ENCODE measurements around the gene CTNND2.

Gene CTNND2

DNA sequence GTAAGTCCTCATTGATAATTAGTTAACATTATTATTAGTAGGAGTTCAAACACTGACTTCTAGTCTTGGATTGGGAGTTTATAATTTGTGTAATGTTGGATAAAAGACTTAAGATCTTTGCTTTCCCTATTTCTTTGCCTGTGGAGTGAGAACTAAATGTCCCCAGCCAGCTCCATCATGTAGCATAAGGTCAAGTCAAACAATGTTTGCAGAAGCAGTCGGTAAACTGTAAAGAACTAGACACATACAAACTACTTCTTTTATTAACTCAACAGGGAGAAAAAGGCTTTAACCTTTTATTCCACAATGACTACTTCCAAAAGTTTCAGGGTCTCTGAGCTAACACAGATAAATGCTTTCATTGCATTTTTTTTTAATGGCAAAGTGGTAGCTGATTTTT, 192.3 kb downstream of the CTNND2 start:
- no peak overlapping the region for H3K4me3 ChIP-seq (ENCODE audit: low read length)
- no peak overlapping the region for H3K9ac ChIP-seq (ENCODE audit: low read length)
- no peaks in the 10 kb centered on the region for H3K36me3 ChIP-seq (ENCODE audit: control insufficient read depth, insufficient read depth, low read length, severe bottlenecking)
- no peaks in the 10 kb centered on the region for H3K4me1 ChIP-seq (ENCODE audit: control insufficient read depth, insufficient read depth, low read length)
- H3K27me3 ChIP-seq (replicated peaks; ENCODE audit: control insufficient read depth, insufficient read depth, low read length) = no peaks in the 10 kb centered on the region
- H3K9me3 ChIP-seq (ENCODE audit: control insufficient read depth, low read length) = no peaks in the 10 kb centered on the region
- no peak for DNase-seq (ENCODE audit: low read depth)

DNA sequence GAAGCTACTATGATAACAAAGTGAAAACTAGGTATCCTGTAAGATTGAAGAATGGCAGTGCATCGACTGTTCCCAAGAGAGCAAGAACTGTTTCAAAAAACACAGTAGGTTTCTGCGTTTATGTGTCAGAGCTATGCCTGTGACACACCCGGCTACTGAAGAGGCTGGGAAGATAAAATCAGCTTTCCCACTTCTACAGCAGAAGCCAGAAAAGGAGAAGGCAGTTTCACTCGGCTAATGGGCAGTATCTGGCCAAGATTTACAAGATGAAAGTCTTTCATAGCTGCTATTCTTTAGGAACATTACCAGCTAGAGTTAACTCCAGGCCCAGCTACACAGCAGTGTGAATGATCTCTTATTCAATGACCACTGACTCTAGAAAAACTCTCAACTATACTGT, 195.2 kb downstream of the CTNND2 start:
- no peak overlapping the region for H3K4me3 ChIP-seq (ENCODE audit: low read length)
- H3K27me3 ChIP-seq (replicated peaks; ENCODE audit: control insufficient read depth, insufficient read depth, low read length) = no peaks in the 10 kb centered on the region
- no peaks in the 10 kb centered on the region for H3K4me1 ChIP-seq (ENCODE audit: control insufficient read depth, insufficient read depth, low read length)
- H3K36me3 ChIP-seq (ENCODE audit: control insufficient read depth, insufficient read depth, low read length, severe bottlenecking) = no peaks in the 10 kb centered on the region
- no peaks in the 10 kb centered on the region for H3K9me3 ChIP-seq (ENCODE audit: control insufficient read depth, low read length)
- no peak for DNase-seq (ENCODE audit: low read depth)
- H3K9ac ChIP-seq (ENCODE audit: low read length) = no peak overlapping the region

DNA sequence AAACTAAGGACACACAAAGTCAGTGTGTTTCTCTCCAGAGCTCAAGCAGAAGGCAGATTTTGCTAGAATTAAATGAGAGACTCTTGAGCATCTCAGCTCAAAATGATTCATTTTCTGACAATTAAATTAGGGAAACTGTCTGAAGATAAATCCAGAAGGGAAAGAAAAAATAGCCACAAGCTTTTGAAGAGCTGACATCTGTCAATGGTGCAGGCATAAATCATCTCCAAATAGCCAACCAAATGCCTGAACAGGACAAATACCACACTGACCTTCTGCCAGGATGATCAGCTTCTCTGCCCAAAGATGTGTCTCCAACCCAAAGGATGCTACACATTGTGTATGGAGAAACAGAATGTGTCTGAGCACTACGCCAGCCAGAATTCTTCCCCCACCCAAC, 199.3 kb downstream of the CTNND2 start:
- no peak for DNase-seq (ENCODE audit: low read depth)

DNA sequence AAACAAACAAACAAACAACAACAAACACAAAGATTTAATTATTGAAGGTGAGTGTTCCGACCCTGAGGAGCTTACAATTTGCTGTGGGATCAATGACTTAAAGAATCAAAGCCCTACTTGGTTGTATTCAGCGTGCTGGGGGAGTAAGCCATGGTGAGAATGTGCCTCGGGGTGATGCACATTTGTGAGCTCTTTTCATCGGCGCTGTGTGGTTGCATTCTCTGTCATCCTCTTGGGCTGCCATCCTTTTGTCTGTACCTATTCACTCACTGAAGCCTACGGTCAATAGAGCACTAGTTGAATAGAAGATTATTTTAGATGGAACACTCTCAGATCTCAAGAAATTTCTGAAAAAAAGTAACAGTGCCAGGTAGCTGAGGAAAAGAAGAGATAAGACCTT, 203.9 kb downstream of the CTNND2 start:
- Histone ChIP-seq H3K4me1 (ENCODE audit: control insufficient read depth, insufficient read depth, low read length) (no peaks in the 10 kb centered on the region), H3K9me3 (ENCODE audit: control insufficient read depth, low read length) (no peaks in the 10 kb centered on the region), H3K27me3 (replicated peaks; ENCODE audit: control insufficient read depth, insufficient read depth, low read length) (no peaks in the 10 kb centered on the region), H3K4me3 (ENCODE audit: low read length) (no peak overlapping the region), H3K9ac (ENCODE audit: low read length) (no peak overlapping the region), H3K36me3 (ENCODE audit: control insufficient read depth, insufficient read depth, low read length, severe bottlenecking) (no peaks in the 10 kb centered on the region)
- DNase-seq (ENCODE audit: low read depth) = no peak

More for the DNA sequence above, 199.3 kb downstream of the CTNND2 start:
- H3K36me3 ChIP-seq (ENCODE audit: control insufficient read depth, insufficient read depth, low read length, severe bottlenecking) = no peaks in the 10 kb centered on the region
- H3K27me3 ChIP-seq (replicated peaks; ENCODE audit: control insufficient read depth, insufficient read depth, low read length) = no peaks in the 10 kb centered on the region
- H3K9ac ChIP-seq (ENCODE audit: low read length) = no peak overlapping the region
- H3K4me3 ChIP-seq (ENCODE audit: low read length) = no peak overlapping the region
- no peaks in the 10 kb centered on the region for H3K9me3 ChIP-seq (ENCODE audit: control insufficient read depth, low read length)
- H3K4me1 ChIP-seq (ENCODE audit: control insufficient read depth, insufficient read depth, low read length) = no peaks in the 10 kb centered on the region

DNA sequence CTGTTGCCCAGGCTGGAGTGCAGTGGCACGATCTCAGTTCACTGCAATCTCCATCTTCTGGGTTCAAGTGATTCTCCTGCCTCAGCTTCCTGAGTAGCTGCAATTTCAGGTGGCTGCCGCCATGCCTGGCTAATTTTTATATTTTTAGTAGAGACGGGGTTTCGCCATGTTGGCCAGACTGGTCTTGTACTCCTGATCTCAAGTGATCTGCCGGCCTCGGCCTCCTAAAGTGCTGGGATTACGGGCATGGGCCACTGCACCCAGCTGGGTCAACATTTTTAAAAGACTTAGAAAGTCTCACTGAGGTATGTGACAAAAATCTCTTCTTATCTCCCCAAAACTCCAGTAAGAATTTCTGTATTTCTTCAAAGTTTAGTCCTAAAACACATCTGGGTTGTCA, 211.6 kb downstream of the CTNND2 start:
- DNase-seq (ENCODE audit: low read depth) = no peak
- Histone ChIP-seq H3K4me3 (ENCODE audit: low read length) (no peak overlapping the region), H3K36me3 (ENCODE audit: control insufficient read depth, insufficient read depth, low read length, severe bottlenecking) (no peaks in the 10 kb centered on the region), H3K9ac (ENCODE audit: low read length) (no peak overlapping the region), H3K9me3 (ENCODE audit: control insufficient read depth, low read length) (peaks cover 2% of the 10 kb centered on the region), H3K4me1 (ENCODE audit: control insufficient read depth, insufficient read depth, low read length) (no peaks in the 10 kb centered on the region), H3K27me3 (replicated peaks; ENCODE audit: control insufficient read depth, insufficient read depth, low read length) (no peaks in the 10 kb centered on the region)

DNA sequence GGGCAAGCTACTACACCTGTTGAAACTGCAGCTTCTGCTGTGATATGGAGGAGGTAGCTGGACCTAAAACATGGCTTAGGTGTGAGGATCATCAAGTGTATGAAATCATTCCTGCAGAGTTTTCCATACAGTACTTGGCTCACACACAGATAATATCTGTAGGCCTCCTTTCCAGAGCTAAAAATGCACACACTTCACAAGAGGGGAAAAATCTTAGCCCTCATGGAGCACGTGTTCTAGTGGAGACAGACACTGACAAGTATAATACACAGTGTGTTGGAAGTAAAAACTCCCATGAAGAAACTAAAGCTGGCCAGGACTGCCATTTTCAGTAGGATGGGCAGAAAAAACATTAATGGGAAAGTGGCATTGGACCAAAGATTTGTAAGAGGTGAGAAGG, 216.7 kb downstream of the CTNND2 start:
- H3K4me1 ChIP-seq (ENCODE audit: control insufficient read depth, insufficient read depth, low read length) = no peaks in the 10 kb centered on the region
- H3K9ac ChIP-seq (ENCODE audit: low read length) = no peak overlapping the region
- peaks cover 4% of the 10 kb centered on the region for H3K9me3 ChIP-seq (ENCODE audit: control insufficient read depth, low read length)
- no peaks in the 10 kb centered on the region for H3K36me3 ChIP-seq (ENCODE audit: control insufficient read depth, insufficient read depth, low read length, severe bottlenecking)
- no peaks in the 10 kb centered on the region for H3K27me3 ChIP-seq (replicated peaks; ENCODE audit: control insufficient read depth, insufficient read depth, low read length)
- H3K4me3 ChIP-seq (ENCODE audit: low read length) = no peak overlapping the region
- DNase-seq (ENCODE audit: low read depth) = no peak

DNA sequence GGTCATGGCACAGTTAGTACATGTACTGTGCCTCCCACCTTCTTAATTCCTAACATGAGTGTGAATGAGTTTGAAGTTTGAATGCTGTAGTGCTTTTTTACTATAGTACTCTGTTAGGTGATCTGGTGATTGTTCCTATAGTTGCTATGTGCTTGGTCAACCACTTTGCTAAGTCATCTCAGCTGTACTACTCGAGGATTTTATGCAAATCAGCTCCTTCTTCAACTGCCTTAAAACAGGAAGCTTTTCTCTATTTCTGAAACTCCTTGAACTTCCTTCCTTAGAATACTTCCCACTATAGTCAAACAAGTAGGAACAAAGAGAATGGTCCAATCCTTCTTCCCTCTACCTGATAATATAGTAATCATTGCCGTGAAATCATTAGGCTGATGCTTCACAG, 219.6 kb downstream of the CTNND2 start:
- no peaks in the 10 kb centered on the region for H3K27me3 ChIP-seq (replicated peaks; ENCODE audit: control insufficient read depth, insufficient read depth, low read length)
- no peaks in the 10 kb centered on the region for H3K36me3 ChIP-seq (ENCODE audit: control insufficient read depth, insufficient read depth, low read length, severe bottlenecking)
- H3K9me3 ChIP-seq (ENCODE audit: control insufficient read depth, low read length) = peaks cover 4% of the 10 kb centered on the region
- DNase-seq (ENCODE audit: low read depth) = no peak
- no peak overlapping the region for H3K4me3 ChIP-seq (ENCODE audit: low read length)
- no peak overlapping the region for H3K9ac ChIP-seq (ENCODE audit: low read length)
- H3K4me1 ChIP-seq (ENCODE audit: control insufficient read depth, insufficient read depth, low read length) = no peaks in the 10 kb centered on the region

DNA sequence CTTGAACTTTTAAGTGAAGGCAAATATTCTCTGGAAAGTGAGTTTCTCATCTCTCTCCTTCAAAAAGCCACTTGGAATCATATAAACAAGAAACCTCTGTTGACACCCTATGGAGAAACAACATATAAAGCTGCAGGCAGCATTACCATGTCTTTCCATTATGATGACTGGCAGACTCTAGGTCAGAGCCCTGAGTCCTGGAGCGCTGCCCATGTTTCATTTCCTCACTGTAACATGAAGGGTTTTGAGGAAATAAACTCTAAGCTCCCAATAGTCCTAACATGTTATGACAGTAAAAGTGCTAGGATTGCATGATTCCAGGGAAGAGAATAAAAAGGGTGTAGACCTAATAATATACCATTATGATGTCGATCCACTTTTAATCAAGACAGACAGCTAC, 220.6 kb downstream of the CTNND2 start:
- Histone ChIP-seq H3K4me3 (ENCODE audit: low read length) (no peak overlapping the region), H3K9ac (ENCODE audit: low read length) (no peak overlapping the region), H3K9me3 (ENCODE audit: control insufficient read depth, low read length) (peaks cover 4% of the 10 kb centered on the region), H3K27me3 (replicated peaks; ENCODE audit: control insufficient read depth, insufficient read depth, low read length) (no peaks in the 10 kb centered on the region), H3K36me3 (ENCODE audit: control insufficient read depth, insufficient read depth, low read length, severe bottlenecking) (no peaks in the 10 kb centered on the region), H3K4me1 (ENCODE audit: control insufficient read depth, insufficient read depth, low read length) (no peaks in the 10 kb centered on the region)
- no peak for DNase-seq (ENCODE audit: low read depth)

DNA sequence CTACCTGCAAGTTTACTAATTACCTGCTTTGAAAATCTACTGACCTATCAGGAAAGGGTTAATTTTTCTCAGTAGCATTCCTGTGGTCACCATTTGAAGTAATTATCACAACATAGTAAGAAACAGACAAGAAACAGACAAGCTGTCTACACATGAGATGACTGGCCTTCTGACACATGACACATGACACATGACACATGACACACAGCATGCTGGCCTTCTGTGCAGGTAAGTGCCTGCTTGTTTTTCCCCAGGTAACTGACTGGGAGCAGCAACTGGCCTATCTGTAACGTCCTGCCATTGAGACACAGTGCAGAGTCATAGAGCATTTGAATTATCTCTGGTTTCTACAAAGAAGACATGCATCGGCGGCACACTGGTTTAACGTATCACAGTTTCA, 222.4 kb downstream of the CTNND2 start:
- H3K9me3 ChIP-seq (ENCODE audit: control insufficient read depth, low read length) = no peaks in the 10 kb centered on the region
- H3K4me3 ChIP-seq (ENCODE audit: low read length) = no peak overlapping the region
- H3K9ac ChIP-seq (ENCODE audit: low read length) = no peak overlapping the region
- no peak for DNase-seq (ENCODE audit: low read depth)
- H3K27me3 ChIP-seq (replicated peaks; ENCODE audit: control insufficient read depth, insufficient read depth, low read length) = no peaks in the 10 kb centered on the region
- no peaks in the 10 kb centered on the region for H3K36me3 ChIP-seq (ENCODE audit: control insufficient read depth, insufficient read depth, low read length, severe bottlenecking)
- no peaks in the 10 kb centered on the region for H3K4me1 ChIP-seq (ENCODE audit: control insufficient read depth, insufficient read depth, low read length)

DNA sequence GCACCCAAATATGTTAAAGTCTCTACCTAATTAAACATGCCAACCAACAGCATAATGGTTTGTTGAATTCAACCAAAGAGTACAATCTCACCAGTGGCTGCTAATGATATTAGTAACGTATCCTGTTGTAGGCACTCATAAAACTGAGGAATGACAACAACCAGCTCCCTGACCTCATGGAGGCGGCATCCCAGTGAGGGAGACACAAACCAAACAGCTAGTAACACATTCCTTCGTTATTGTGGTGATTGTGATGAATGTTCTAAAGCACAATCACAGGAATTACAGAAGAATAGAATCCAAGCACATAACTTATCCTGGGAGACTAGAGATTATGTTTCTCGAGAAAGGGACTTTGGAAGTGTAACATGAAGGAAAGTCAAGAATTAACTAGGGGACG, 224.6 kb downstream of the CTNND2 start:
- no peaks in the 10 kb centered on the region for H3K4me1 ChIP-seq (ENCODE audit: control insufficient read depth, insufficient read depth, low read length)

DNA sequence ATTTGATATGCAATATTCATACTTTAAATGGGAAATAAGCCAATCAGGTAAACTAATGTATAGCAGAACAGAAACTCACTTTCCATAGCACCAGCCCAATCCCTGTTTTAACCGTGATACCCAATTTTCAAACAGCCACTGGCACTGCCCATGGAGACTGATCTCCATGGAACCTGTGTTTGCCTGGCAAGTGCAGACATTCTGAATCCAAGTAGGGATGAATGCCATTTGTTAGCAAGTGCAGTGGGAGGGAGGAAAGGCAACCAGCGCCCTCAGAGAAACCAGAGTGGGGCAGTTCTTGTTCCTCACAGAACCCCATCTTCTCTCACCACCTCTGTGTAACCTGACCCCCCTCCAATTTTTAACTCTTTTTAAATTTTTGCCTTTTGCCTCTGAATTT, 229.1 kb downstream of the CTNND2 start:
- H3K27me3 ChIP-seq (replicated peaks; ENCODE audit: control insufficient read depth, insufficient read depth, low read length) = no peaks in the 10 kb centered on the region
- H3K4me1 ChIP-seq (ENCODE audit: control insufficient read depth, insufficient read depth, low read length) = no peaks in the 10 kb centered on the region
- H3K9ac ChIP-seq (ENCODE audit: low read length) = no peak overlapping the region
- no peak overlapping the region for H3K4me3 ChIP-seq (ENCODE audit: low read length)
- peaks cover 3% of the 10 kb centered on the region for H3K9me3 ChIP-seq (ENCODE audit: control insufficient read depth, low read length)
- H3K36me3 ChIP-seq (ENCODE audit: control insufficient read depth, insufficient read depth, low read length, severe bottlenecking) = no peaks in the 10 kb centered on the region
- DNase-seq (ENCODE audit: low read depth) = no peak

More for the DNA sequence above, 224.6 kb downstream of the CTNND2 start:
- no peaks in the 10 kb centered on the region for H3K36me3 ChIP-seq (ENCODE audit: control insufficient read depth, insufficient read depth, low read length, severe bottlenecking)
- H3K4me3 ChIP-seq (ENCODE audit: low read length) = no peak overlapping the region
- no peak overlapping the region for H3K9ac ChIP-seq (ENCODE audit: low read length)
- H3K9me3 ChIP-seq (ENCODE audit: control insufficient read depth, low read length) = no peaks in the 10 kb centered on the region
- no peaks in the 10 kb centered on the region for H3K27me3 ChIP-seq (replicated peaks; ENCODE audit: control insufficient read depth, insufficient read depth, low read length)
- no peak for DNase-seq (ENCODE audit: low read depth)

DNA sequence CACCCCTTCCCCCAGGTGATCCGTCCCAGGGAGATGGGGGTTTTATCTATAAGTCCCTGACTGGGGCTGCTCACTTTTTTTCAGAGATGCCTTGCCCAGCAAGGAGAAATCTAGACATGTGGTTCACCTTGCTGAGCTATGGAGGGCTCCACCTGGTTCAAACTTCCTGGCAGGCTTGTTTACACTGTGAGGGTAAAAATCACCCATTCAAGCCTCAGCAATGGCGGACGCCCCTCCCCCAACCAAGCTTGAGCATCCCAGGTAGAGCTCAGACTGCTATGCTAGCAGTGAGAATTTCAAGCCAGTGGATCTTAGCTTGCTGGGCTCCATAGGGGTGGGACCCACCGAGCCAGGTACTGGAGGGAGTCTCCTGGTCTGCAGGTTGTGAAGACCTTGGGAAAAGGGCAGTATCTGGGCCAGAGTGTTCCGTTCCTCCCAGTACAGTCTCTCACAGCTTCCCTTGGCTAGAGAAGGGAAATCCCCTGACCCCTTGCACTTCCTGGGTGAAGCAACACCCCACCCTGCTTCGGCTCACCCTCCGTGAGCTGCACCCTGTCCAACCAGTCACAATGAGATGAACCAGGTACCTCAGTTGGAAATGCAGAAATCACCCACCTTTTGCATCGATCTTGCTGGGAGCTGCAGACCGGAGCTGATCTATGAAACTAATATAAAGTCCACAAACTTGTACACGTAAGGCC, 231.7 kb downstream of the CTNND2 start:
- Histone ChIP-seq H3K27me3 (replicated peaks; ENCODE audit: control insufficient read depth, insufficient read depth, low read length) (no peaks in the 10 kb centered on the region), H3K36me3 (ENCODE audit: control insufficient read depth, insufficient read depth, low read length, severe bottlenecking) (no peaks in the 10 kb centered on the region), H3K4me1 (ENCODE audit: control insufficient read depth, insufficient read depth, low read length) (no peaks in the 10 kb centered on the region), H3K9me3 (ENCODE audit: control insufficient read depth, low read length) (peaks cover 8% of the 10 kb centered on the region), H3K4me3 (ENCODE audit: low read length) (no peak overlapping the region), H3K9ac (ENCODE audit: low read length) (no peak overlapping the region)
- no peak for DNase-seq (ENCODE audit: low read depth)
